Mesenchymal stem cell (in vitro differentiated cells and primary cell): ENCODE data around the gene HOXA7.

ENCODE experiments used
- DNase-seq: peaks from one replicate; pipeline ENCODE4 v3.0.0-alpha.2; 2013
- H2AFZ ChIP-seq: one replicate; pipeline ENCODE4 v1.6.1; 2013; ENCODE audit warnings: low read depth, mild to moderate bottlenecking, control low read depth, inconsistent platforms, low read length, moderate library complexity
- H2AK5ac ChIP-seq: 2 replicates; pipeline ENCODE4 v1.6.1; 2013; ENCODE audit warnings: low read length, moderate library complexity, mild to moderate bottlenecking, inconsistent platforms; ENCODE audit not compliant: severe bottlenecking
- H2BK120ac ChIP-seq: one replicate; pipeline ENCODE4 v1.6.1; 2013; ENCODE audit warnings: low read depth, mild to moderate bottlenecking, inconsistent platforms, low read length, moderate library complexity
- H2BK12ac ChIP-seq, 2 experiments: one replicate each; pipeline ENCODE4 v1.6.1; 2013; ENCODE audit warnings: inconsistent platforms in 2 of 2, low read length in 2 of 2, mild to moderate bottlenecking in 2 of 2, moderate library complexity in 2 of 2, control low read depth in 1 of 2
- H2BK15ac ChIP-seq: one replicate; pipeline ENCODE4 v1.6.1; 2013; ENCODE audit warnings: mild to moderate bottlenecking, low read depth, inconsistent platforms; ENCODE audit not compliant: poor library complexity, severe bottlenecking
- H2BK5ac ChIP-seq: 2 replicates; pipeline ENCODE4 v1.6.1; 2013; ENCODE audit warnings: low read depth, mild to moderate bottlenecking, low read length, control low read depth, inconsistent platforms; ENCODE audit not compliant: poor library complexity, severe bottlenecking
- H3K14ac ChIP-seq, 2 experiments: one replicate each; pipeline ENCODE4 v1.6.1; 2013; ENCODE audit warnings: inconsistent platforms in 2 of 2, low read length in 2 of 2, control low read depth in 1 of 2, mild to moderate bottlenecking in 1 of 2, moderate library complexity in 1 of 2
- H3K18ac ChIP-seq, 2 experiments: one replicate each; pipeline ENCODE4 v1.6.1; 2013; ENCODE audit warnings: inconsistent platforms in 2 of 2, low read length in 2 of 2, control low read depth in 1 of 2, low read depth in 1 of 2, mild to moderate bottlenecking in 1 of 2
- H3K23ac ChIP-seq, 2 experiments: one replicate each; pipeline ENCODE4 v1.6.1; 2013; ENCODE audit warnings: inconsistent platforms in 2 of 2, low read length in 2 of 2, mild to moderate bottlenecking in 2 of 2, moderate library complexity in 2 of 2, control low read depth in 1 of 2
- H3K27ac ChIP-seq: 2 replicates; pipeline ENCODE4 v1.5.1; 2013; ENCODE audit warnings: mild to moderate bottlenecking, moderate library complexity, low read length, control low read depth, inconsistent platforms; ENCODE audit not compliant: poor library complexity, severe bottlenecking
- H3K27me3 ChIP-seq, 2 experiments: 2 replicates each; pipeline versions ENCODE4 v1.6.1 to v1.7.0; 2013; ENCODE audit warnings: low read length in 2 of 2, mild to moderate bottlenecking in 2 of 2, moderate library complexity in 2 of 2, control low read depth in 1 of 2, inconsistent platforms in 1 of 2; ENCODE audit not compliant: control insufficient read depth in 1 of 2, insufficient read depth in 1 of 2
- H3K36me3 ChIP-seq, 2 experiments: 2 replicates each; pipeline versions ENCODE4 v1.6.1 to v1.7.0; 2013; ENCODE audit warnings: low read length in 2 of 2, control low read depth in 1 of 2, inconsistent platforms in 1 of 2, low read depth in 1 of 2, mild to moderate bottlenecking in 1 of 2; ENCODE audit not compliant: insufficient read depth in 2 of 2, control insufficient read depth in 1 of 2
- H3K4ac ChIP-seq, 2 experiments: one replicate each; pipeline ENCODE4 v1.6.1; 2013; ENCODE audit warnings: inconsistent platforms in 2 of 2, low read length in 2 of 2, mild to moderate bottlenecking in 2 of 2, moderate library complexity in 2 of 2, control low read depth in 1 of 2, low read depth in 1 of 2
- H3K4me1 ChIP-seq: 2 replicates; pipeline ENCODE4 v1.6.1; 2013; ENCODE audit warnings: low read depth, low read length, control low read depth; ENCODE audit not compliant: control insufficient read depth, insufficient read depth
- H3K4me2 ChIP-seq: 2 replicates; pipeline ENCODE4 v1.6.1; 2013; ENCODE audit warnings: low read length, mild to moderate bottlenecking, inconsistent platforms; ENCODE audit not compliant: poor library complexity, severe bottlenecking
- H3K4me3 ChIP-seq, 2 experiments: 2 replicates each; pipeline versions ENCODE4 v1.5.1 to v1.7.0; 2013; ENCODE audit warnings: low read length in 2 of 2, mild to moderate bottlenecking in 2 of 2, control low read depth in 1 of 2, low read depth in 1 of 2; ENCODE audit not compliant: insufficient read depth in 1 of 2
- H3K79me1 ChIP-seq: replicated peaks from 2 replicates; pipeline ENCODE4 v1.6.1; 2013; ENCODE audit warnings: mild to moderate bottlenecking, control low read depth, low read length, inconsistent platforms; ENCODE audit not compliant: poor library complexity, severe bottlenecking
- H3K9ac ChIP-seq: 2 replicates; pipeline ENCODE4 v1.7.0; 2013; ENCODE audit warnings: mild to moderate bottlenecking, low read length, moderate library complexity
- H3K9me3 ChIP-seq: 2 replicates; pipeline ENCODE4 v1.7.0; 2013; ENCODE audit warnings: mild to moderate bottlenecking, low read length; ENCODE audit not compliant: control insufficient read depth
- H4K8ac ChIP-seq: one replicate; pipeline ENCODE4 v1.6.1; 2013; ENCODE audit warnings: inconsistent platforms, mild to moderate bottlenecking, low read length, moderate library complexity
- H4K91ac ChIP-seq: one replicate; pipeline ENCODE4 v1.6.1; 2013; ENCODE audit warnings: mild to moderate bottlenecking, low read length, inconsistent platforms
- WGBS: methylation state at CpG from one replicate; pipeline ENCODE4 v1.1.7; 2013; ENCODE audit warnings: mixed read lengths; 5-methylcytosine and 5-hydroxymethylcytosine counted together

Gene HOXA7

GRCh38 chr7:27106901-27107240 is 49.6 kb downstream of the HOXA7 start:
- no peaks in the 10 kb centered on the region for H3K79me1 ChIP-seq
- peak overlapping the region; percentile 66 for H2BK120ac ChIP-seq
- H2BK12ac ChIP-seq, result no peak overlapping the region
- peak overlapping the region; percentile 82 for H3K27ac ChIP-seq
- peak overlapping the region; percentile 96 for H3K9ac ChIP-seq
- H2BK15ac ChIP-seq, result no peak overlapping the region
- H4K8ac ChIP-seq, result peak overlapping the region; percentile 76
- DNase-seq, result no peak
- no peak overlapping the region for H2AFZ ChIP-seq
- peaks cover 33% of the 10 kb centered on the region for H3K4me1 ChIP-seq
- H3K27me3 ChIP-seq, result no peaks in the 10 kb centered on the region
- peak overlapping the region; percentile 18 for H2AK5ac ChIP-seq
- peak overlapping the region; percentile 73 for H3K4me2 ChIP-seq
- peak overlapping the region; percentile 52 to 54 for H3K4ac ChIP-seq
- 42% methylated on average over 5 of the region's 14 CpGs for WGBS
- no peaks in the 10 kb centered on the region for H3K9me3 ChIP-seq
- peak overlapping the region in 1 of 2 experiments; percentile 6 for H3K23ac ChIP-seq
- H3K4me3 ChIP-seq, result peak overlapping the region; percentile 47 to 65
- H3K18ac ChIP-seq, result peak overlapping the region; percentile 70 to 85
- peak overlapping the region; percentile 96 for H2BK5ac ChIP-seq
- H4K91ac ChIP-seq, result peak overlapping the region; percentile 90
- no peak overlapping the region for H3K14ac ChIP-seq
- H3K36me3 ChIP-seq, result peaks cover 6 to 27% of the 10 kb centered on the region in 2 experiments

- peak overlapping the region; percentile 18 for H2AK5ac ChIP-seq
- H3K27ac ChIP-seq, result peak overlapping the region; percentile 82
- H3K79me1 ChIP-seq, result no peaks in the 10 kb centered on the region
- H3K4me1 ChIP-seq, result peaks cover 33% of the 10 kb centered on the region
- peak overlapping the region; percentile 90 for H4K91ac ChIP-seq
- peak overlapping the region; percentile 12 for H2BK15ac ChIP-seq
- H4K8ac ChIP-seq, result peak overlapping the region; percentile 76
- H3K14ac ChIP-seq, result no peak overlapping the region
- H2AFZ ChIP-seq, result no peak overlapping the region
- peak; percentile 53 for DNase-seq
- H2BK5ac ChIP-seq, result peak overlapping the region; percentile 96
- peak overlapping the region; percentile 70 to 85 for H3K18ac ChIP-seq
- H2BK120ac ChIP-seq, result peak overlapping the region; percentile 66
- H3K4me2 ChIP-seq, result peak overlapping the region; percentile 73
- peak overlapping the region in 1 of 2 experiments; percentile 6 for H3K23ac ChIP-seq
- no peaks in the 10 kb centered on the region for H3K27me3 ChIP-seq
- peak overlapping the region; percentile 52 to 54 for H3K4ac ChIP-seq
- peak overlapping the region; percentile 47 to 65 for H3K4me3 ChIP-seq
- 3% methylated on average over 43 of the region's 44 CpGs for WGBS
- no peaks in the 10 kb centered on the region for H3K9me3 ChIP-seq
- H3K36me3 ChIP-seq, result peaks cover 6 to 28% of the 10 kb centered on the region in 2 experiments
- H2BK12ac ChIP-seq, result peak overlapping the region; percentile 1 to 8
- H3K9ac ChIP-seq, result peak overlapping the region; percentile 96
Observed at GRCh38 chr7:27106181-27106900, 50.1 kb downstream of the HOXA7 start.

GRCh38 chr7:27105301-27106031 is 51.0 kb downstream of the HOXA7 start:
- H2BK15ac ChIP-seq, result no peak overlapping the region
- H3K14ac ChIP-seq, result no peak overlapping the region
- H3K4me2 ChIP-seq, result peak overlapping the region; percentile 34
- H3K9me3 ChIP-seq, result no peaks in the 10 kb centered on the region
- H3K4me3 ChIP-seq, result no peak overlapping the region
- no peak overlapping the region for H2BK12ac ChIP-seq
- H3K27me3 ChIP-seq, result no peaks in the 10 kb centered on the region
- H3K4ac ChIP-seq, result no peak overlapping the region
- no peak overlapping the region for H3K23ac ChIP-seq
- H3K9ac ChIP-seq, result peak overlapping the region; percentile 96
- H2AK5ac ChIP-seq, result peak overlapping the region; percentile 80
- no peak overlapping the region for H4K8ac ChIP-seq
- 25% methylated on average over 9 of the region's 13 CpGs for WGBS
- no peak overlapping the region for H4K91ac ChIP-seq
- no peak overlapping the region for H3K18ac ChIP-seq
- no peak overlapping the region for H2BK5ac ChIP-seq
- peaks cover 12 to 35% of the 10 kb centered on the region in 2 experiments for H3K36me3 ChIP-seq
- no peak for DNase-seq
- peak overlapping the region; percentile 76 for H3K27ac ChIP-seq
- no peaks in the 10 kb centered on the region for H3K79me1 ChIP-seq
- H3K4me1 ChIP-seq, result peaks cover 34% of the 10 kb centered on the region
- H2AFZ ChIP-seq, result no peak overlapping the region
- no peak overlapping the region for H2BK120ac ChIP-seq

- Histone ChIP-seq H2BK12ac (no peak overlapping the region), H3K27me3 (no peaks in the 10 kb centered on the region), H3K23ac (no peak overlapping the region), H3K4ac (no peak overlapping the region), H2AFZ (no peak overlapping the region), H3K18ac (no peak overlapping the region), H3K9ac (peak overlapping the region; percentile 96), H3K27ac (peak overlapping the region; percentile 90), H3K79me1 (no peaks in the 10 kb centered on the region), H3K4me2 (peak overlapping the region; percentile 92), H3K36me3 (peaks cover 8 to 26% of the 10 kb centered on the region in 2 experiments), H2AK5ac (peak overlapping the region; percentile 44), H2BK15ac (no peak overlapping the region), H3K4me3 (no peak overlapping the region), H3K9me3 (no peaks in the 10 kb centered on the region), H3K4me1 (peaks cover 26% of the 10 kb centered on the region), H4K8ac (no peak overlapping the region), H3K14ac (no peak overlapping the region), H4K91ac (no peak overlapping the region), H2BK5ac (no peak overlapping the region), H2BK120ac (no peak overlapping the region)
- WGBS, result 31% methylated on average over 11 of the region's 13 CpGs
- DNase-seq, result peak; percentile 27
Observed at GRCh38 chr7:27104341-27105058, 52.0 kb downstream of the HOXA7 start.
